ENCODE measurements around the gene ATG16L1.

- TF ChIP-seq POLR2A (IDR thresholded peaks at IDR 0.05) (no peak), CTCF (IDR thresholded peaks at IDR 0.05) (no peak), EP300 (IDR thresholded peaks at IDR 0.05) (no peak)
Measured at GRCh38 chr2:233233618-233234230, 17.7 kb upstream of the ATG16L1 start.

Data from ovary (tissue), 3 donors.